ENCODE data around the gene PHF1.
A peak's percentile ranks its signal among the peaks of the same experiment; 100 is the strongest.
"Not testable (repeated sequence)": the region's sequence is repeated elsewhere in the genome, so short reads cannot be mapped to it uniquely, and the experiment has no call there.

The PHF1 gene

DNA sequence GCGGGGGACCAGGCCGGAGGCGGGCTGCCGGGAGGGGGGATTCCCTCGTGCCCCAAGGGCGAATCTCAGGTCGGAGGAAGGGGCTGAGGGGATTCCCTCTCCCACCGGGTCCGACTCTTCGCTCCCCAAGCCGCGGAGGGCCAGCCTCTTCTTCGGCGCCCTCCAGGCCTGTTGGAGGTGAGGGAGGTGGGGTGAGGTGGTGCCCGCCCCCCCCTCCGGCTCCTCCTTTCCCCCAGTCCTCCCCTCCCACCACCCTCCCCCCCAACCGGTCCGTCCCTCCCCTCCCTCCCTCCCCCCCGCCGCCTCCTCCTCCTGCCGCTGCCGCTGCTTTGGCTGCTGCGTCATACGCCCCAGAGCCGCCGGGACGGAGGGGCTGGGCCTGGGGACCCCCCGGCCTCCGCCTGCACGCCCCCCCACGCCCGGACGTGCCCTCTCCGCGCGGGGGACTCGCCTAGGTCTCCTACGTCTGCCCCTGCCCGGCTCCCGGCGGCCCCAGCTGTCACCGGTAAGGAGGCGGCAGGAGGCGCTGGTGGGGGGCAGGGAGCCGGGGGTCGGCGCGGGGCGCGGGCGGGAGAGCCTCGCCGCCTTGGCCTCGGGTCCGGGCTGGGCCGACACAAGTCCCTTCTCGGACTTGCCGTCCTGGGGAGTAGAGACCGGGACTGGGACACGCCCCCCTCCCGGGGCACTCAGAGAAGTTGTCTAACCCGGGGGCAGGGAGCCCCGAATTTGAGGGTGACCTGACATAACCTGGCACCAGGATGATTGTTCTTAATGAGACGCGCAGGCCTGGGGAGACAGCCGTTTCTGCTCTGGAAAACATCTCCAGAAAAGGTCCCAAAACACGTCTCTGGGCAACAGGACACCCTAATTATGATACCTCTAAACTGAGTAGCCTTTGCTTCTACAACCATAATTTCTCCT lies at the start of gene PHF1:
TSS of gene PHF1 (plus strand) at position 304 of the 921 bp plus-strand sequence. CDS start 1,250 bp downstream, outside the sequence.
- no peak for DNase-seq

DNA sequence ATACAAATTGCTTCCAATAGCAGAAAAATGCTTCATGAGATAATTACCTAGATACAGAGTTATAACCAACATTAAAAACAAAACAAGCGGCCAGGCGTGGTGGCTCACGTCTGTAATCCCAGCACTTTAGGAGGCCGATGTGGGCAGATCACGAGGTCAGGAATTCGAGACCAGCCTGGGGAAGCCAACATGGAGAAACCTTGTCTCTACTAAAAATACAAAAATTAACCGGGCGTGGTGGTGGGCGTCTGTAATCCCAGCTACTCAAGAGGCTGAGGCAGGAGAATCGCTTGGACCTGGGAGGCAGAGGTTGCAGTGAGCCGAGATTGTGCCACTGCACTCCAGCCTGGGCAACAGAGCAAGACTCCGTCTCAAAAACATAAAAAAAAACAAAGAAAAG lies 47.3 kb upstream of the PHF1 start:
- not testable (repeated sequence) for DNase-seq

DNA sequence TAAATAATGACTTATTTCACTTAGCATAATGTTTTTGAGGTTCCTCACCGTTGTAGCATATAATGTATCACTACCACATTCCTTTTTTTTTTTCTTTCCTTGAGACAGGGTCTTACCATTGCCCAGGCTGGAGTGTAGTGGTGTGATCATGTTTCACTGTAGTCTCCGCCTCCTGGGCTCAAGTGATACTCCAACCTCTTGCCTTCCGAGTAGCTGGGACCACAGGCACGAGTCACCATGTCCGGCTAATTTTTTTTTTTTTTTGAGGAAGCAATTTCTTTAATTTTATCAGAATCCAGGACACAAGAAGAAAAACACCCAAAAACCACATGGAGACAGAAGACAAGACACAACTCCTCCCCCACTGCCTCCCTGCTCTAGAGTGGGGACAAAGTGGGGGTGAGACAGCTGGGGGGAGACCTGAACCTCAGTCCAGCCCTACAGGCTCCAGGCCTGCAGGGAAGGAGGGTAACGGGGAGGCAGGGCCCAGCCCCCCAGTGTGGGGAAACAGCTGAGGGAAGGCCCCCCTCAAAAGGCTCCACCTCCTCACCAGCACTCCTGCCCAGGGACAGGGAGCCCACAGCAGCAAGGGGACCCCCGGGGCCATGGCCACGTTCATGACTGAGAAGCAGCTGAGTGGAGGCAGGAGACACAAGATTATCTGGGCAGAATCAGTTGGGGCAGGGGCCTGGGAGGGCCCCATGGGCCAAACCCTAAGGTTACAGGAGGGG lies 46.2 kb upstream of the PHF1 start:
- DNase-seq, result peak; percentile 30

DNA sequence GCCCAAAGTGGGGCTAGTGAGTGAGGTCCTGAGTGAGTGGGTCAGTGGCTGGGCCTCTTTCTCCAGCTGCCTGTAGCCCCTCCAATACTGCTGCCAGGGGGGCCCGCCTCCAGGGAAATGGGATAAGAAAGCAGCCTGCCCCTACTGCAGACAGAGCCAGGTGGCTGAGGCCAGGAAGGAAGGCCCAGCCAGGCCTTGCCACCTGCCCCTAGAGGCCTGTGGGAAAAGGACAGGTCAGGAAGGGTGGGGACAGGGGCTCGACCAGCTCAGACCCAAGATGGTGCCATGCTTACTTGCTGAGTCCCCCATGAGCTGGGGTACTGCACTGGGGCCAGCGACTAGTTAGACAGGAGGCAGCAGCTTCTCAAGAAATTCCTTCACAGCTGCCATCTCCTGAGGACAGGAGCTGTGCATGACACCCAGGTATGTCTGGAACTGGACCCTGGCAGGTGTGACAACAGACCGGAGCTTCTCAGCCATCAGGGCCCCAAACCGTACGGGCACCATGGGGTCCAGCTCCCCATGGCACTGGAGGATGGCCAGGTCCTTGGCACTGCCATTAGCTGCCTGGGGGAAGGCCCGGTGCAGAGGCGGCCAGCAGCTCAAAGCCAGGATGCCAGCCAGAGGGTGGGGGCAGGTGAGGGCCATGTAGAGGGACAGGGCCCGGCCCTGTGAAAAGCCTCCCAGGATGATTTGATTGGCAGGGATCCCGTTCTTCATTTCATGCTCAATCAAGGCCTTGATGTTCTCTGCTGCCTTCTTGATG lies 45.4 kb upstream of the PHF1 start:
- DNase-seq, result not testable (repeated sequence)

DNA sequence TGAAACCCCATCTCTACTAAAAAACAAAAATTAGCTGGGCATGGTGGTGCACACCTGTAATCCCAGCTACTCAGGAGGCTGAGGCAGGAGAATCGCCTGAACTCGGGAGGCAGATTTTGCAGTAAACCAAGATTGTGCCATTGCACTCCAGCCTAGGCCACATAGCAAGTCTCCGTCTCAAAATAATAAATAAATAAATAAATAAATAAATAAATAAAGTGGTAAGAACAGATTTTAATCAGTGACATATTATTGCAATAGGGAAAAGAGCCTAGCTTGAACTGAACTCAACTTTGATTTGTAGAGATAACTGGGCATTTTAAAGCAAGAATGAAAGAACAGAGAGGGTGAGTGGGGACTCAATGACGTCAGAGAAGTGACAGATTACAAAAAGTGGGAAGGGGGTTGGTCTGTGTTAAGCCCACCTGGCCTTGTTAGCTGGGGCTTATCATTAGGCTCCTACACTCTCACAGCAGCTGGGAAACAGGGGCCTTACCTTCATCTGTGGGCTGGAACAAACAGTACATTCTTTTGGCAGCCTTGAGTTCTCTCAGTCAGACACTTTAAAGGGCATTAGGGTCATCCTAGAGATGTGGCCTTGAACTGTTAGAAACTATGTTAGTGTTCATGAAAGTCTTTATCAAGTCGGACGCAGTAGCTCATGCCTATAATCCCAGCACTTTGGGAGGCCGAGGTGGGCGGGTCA lies 43.7 kb upstream of the PHF1 start:
- no peak for DNase-seq

DNA sequence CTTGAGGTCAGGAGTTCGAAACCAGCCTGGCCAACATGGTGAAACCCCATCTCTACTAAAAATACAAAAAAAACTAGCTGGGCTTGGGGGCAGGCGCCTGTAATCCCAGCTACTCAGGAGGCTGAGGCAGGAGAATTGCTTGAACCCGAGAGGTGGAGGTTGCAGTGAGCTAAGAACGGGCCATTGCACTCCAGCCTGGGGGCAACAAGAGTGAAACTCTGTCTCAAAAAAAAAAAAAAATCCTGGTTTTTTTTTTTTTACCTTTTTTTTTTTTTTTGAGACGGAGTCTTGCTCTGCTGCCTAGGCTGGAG lies 43.1 kb upstream of the PHF1 start:
- DNase-seq, result not testable (repeated sequence)

DNA sequence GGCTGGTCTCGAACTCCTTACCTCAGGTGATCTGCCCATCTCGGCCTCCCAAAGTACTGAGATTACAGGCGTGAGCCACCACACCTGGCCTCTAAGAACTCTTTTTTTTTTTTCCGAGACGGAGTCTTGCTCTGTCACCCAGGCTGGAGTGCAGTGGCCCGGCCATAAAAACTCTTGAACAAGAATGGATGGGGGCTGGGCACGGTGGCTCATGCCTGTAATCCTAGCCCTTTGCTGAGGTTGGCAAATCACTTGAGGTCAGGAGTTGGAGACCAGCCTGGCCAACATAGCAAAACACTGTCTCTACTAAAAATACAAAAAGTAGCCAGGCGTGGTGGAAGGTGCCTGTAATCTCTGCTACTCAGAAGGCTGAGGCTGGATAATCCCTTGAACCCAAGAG lies 38.9 kb upstream of the PHF1 start:
- not testable (repeated sequence) for DNase-seq

DNA sequence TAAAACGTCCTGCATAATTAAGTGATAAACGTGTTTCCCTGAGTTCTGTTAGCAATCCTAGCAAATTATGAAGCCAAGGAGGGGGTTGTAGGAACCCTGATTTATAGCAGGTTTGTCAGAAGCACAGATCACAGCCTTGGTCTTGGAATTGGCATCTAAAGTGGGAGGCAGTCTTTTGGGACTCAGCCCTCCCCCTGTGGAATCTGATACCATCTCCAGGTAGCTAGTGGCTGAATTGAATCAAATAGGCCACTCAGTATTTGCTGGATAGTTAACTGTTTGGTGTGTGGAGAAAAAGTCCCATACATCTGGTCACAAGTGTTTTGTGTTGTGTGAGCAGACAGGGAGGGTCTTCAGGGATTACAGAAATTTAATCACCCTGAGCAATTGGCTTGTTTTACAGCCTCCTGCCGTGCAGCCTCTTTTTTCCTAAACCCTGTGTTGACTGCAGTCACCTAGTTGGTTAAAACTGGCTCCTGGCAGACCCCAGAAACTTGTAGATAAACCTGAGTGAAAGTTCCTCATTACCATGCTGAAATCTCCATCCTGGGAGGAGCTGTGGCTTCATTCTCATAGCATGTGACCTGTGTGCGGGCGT lies 38.2 kb upstream of the PHF1 start:
- DNase-seq, result no peak

DNA sequence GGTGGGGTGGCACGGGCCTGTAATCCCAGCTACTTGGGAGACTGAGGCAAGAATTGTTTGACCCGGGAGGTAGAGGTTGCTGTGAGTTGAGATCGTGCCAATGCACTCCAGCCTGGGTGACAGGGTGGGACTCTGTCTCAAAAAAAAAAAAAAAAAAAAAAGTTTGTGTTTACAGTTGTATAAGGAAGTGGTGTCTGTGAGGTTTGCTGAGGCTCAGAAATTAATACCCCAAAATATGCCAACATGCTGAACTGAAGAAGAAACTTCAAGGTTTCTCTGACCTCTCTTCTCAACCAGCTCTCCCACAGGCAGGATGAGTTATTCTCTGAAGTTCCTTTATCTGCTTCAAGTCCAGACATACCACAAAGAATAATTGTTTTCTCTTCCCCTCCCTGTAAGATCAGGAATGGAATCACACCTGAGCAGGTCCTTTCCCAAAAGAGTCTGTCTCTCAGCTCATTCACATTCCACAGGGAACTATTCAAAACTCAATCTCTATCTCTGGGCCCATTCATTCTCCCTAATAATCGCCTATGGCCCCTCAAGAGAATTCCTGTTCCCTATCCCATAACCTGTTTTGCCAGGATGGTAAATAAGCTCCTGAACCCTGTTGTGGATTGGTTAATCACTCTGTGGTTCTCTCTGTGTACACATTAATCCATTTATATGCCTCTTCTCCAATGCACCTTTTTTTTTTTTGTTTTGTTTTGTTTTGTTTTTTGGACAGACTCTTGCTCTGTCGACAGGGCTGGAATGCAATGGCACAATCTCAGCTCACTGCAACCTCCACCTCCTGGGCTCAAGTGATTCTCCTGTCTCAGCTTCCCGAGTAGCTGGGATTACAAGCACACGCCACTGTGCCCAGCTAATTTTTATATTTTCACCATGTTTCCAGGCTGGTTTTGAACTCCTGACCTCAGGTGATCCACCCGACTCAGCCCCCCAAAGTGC lies 36.6 kb upstream of the PHF1 start:
- DNase-seq, result no peak

DNA sequence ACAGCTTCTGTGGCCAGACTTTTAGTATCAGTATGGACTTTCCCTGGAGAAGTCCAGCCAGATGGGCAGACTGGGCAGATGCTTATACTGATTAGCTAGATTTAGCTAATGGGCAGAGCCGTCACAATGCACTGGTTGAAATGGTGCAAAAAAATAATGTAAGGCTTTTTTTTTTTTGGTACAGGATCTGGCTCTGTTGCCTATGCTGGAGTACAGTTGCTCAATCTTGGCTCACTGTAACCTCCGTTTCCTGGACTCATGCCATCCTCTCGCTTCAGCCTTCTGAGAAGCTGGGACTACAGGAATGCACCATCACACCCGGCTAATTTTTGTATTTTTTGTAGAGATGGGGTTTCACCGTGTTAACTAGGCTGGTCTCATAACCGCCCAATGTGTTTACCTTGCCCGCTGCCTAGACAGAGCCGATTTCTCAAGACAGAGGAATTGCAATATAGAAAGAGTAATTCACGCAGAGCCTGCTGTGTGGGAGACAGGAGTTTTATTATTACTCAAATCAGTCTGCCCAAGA lies 35.6 kb upstream of the PHF1 start:
- no peak for DNase-seq

DNA sequence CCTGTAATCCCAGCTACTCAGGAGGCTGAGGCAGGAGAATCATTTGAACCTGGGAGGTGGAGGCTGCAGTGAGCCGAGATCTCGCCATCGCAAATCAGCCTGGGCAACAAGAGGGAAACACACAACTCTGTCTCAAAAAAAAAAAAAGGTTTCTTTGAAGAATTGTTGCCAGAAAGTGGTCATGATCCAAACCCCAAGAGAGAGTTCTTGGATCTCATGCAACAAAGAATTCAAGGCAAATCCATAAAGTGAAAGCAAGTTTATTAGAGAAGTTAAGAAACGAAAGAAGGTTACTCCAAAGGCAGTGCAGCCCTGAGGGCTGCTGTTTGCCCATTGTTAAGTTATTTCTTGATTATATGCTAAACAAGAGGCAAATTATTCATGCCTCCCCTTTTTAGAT lies 33.6 kb upstream of the PHF1 start:
- no peak for DNase-seq

DNA sequence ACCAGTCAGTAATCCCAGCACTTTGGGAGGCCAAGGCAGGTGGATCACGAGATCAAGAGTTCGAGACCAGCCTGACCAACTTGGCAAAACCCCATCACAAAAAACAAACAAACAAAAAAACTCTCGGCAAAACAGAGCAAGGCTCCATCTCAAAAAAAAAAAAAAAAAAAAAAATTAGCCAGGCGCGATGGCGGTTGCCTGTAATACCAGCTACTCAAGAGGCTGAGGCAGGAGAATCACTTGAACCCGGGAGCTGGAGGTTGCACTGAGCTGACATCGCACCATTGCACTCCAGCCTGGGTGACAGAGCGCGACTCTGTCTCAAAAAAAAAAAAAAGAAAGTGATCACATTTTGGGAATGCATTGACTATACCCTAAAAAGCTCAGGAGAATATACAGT lies 31.6 kb upstream of the PHF1 start:
- DNase-seq, result not testable (repeated sequence)

DNA sequence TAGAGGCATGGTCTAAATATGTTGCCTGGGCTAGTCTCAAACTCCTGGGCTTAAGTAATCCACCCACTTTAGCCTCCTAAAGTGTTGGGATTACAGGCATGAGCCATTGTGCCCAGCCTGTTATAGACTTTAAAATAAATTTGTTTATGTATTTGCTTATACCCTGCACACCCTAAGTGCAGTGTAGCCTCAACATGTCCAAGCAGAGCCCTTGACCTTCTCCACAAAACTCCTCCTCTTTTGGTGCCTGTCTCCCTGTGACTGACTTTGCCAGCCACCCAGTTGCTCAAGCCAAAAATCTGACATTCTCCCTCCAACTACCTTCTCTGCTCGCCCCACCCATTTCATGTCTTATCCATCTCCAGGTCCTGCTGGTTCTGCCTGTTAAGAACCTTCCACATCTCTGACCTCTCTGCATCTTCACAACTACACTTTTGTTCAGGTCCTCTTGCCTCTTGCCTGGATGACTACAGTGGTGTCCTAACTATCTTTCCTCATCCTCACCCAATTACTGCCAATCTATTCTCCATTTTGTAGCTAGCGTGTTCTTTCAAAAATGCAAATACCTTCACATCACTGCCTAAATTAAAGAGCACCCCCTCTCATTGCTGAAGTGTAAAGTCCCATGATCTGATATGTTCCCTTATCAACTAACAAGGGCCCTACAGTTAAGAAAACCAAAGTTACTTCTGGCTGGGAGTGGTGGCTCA lies 30.4 kb upstream of the PHF1 start:
- DNase-seq, result no peak

DNA sequence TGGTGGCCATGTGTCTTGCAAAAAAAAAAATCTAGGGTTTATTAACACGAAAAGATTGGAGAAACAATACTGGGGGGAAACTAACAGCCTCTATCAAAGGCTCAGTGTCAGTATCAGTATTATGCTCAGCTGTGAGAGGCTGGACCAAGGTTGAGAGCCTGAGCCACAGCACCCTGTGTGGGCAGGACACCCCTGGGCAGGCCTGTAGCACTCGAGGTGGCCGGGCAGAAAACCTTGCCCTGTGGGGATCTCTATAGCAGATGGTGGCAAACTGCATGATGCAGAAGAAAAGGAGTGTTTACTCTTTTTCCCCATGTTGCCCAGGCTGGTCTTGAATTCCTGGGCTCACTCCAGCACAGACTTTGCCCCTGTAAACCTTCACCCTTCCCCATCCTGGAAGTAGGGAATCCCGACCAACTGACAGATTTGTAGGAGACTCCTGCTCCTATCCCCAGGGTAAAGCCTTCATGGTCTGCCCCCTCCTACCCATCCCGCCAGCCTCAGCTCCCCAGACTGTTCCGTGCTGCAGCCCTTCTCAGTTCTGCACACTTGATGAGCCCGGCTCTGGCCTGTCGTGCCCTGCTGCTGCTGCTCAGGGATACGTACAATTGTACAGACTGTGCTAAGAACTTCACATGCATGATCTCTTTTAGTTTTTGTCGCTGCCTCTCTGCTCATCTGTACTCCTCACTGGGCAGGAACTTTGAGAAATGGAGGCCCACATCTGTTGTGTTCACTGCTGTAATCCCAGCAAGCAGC lies 27.2 kb upstream of the PHF1 start:
- no peak for DNase-seq

DNA sequence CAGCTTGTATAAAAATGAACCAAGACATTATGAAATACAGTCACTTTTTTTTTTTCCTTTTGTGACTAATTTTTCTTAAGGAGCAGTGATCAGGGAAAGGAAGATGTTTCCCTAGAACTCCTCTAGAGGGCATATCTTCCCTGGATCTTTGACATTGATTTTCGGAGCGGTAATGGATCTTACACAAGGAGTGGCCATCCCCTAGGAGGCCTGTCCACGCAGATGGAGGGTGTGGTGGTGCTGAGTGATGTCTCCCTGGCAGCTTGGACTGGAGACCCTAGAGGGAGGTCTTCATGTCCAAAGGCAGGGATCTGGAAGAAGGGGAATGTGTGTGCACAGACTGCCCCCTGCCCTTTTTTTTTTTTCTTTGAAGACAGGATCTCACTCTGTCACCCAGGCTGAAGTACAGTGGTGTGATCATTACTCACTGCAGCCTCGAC lies 26.2 kb upstream of the PHF1 start:
- DNase-seq, result no peak

DNA sequence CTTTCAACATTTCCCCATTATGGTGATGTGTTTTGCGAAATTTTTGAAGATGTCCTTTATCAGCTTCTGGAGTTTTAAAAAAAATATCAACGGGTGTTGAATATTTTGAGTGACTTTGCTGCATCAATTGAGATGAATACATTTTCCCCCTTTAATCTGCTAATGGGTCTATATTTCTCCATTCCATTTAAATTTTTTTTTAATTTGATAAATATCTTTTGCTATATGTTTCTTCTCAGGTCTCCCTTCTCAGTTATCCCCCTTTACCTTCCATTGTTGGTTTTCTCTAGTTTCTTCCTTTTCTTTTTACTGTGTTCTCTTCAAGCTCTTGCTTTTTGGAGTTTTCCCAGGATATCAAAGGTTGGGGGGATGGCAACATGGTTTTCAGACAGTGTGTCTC lies 20.6 kb upstream of the PHF1 start:
- DNase-seq, result no peak

DNA sequence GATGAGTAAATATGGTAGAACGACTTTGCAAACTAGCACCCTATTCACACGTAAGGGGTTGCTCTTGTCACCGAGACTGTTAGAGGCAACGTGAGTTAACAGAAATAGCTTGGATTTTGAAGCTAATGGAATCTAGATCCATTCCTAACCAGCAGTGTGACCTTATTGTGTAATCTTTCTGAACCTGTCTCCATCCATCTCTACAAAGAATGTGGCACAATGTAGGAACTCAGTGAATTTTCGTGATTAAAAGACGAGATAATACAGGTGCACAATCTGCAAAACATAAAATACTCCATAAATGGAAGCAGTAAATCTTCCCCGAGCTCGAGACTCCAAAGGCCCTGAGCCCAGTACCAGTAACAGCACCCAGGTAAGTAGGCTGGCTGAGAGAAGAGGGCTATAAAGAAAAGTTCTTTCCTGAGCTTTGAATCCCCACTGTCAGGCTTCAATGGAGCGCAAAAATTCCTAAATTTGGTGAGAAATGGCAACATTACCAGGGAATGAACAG lies 20.0 kb upstream of the PHF1 start:
- no peak for DNase-seq

DNA sequence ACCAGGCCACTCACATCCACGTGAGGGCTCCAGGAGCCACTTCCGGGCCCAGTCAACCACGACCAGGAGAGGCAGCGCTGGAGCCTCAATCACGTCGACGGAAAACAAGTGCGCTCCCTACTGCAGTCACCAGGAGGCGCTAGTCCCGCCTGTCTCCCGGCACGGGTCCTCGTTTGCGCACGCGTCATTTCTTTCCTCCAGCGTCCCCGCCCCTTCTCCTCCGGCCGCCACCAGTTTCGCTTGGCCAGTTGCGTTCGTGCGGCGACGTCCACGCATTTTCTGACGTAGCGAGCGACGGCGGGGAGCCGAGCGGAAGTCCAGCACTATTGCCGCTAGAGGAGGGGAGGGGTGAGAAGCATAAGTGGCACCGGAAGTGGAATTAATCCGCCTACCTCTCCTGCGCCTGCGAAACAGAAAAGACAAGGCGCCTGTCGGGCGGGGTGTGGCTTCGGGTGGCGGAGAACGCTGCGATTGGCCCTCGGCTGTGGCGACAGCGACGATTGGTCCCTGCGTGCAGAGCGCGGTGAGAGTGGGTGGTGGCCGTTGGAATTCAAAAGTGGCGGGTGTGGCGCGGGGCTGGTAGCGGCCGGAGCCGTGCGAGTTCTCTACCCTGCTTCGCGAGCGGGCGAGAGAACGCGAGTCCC lies 19.4 kb upstream of the PHF1 start, which contains the start of gene KIFC1:
TSS of gene KIFC1 (plus strand) at position 546 of the 644 bp plus-strand sequence. CDS start 163 bp downstream, outside the sequence.
- DNase-seq, result peak; percentile 100

Measured in NCI-H1105 treated with DMSO at 0.1 percent for 48 hours (cell line).